Fibroblast of the conjunctiva (primary cell): ENCODE results near the gene KLRD1.
"Not testable (repeated sequence)": the region's sequence is repeated elsewhere in the genome, so short reads cannot be mapped to it uniquely, and the experiment has no call there.

ENCODE experiments used
- DNase-seq: peaks from one replicate; pipeline ENCODE4 v3.0.0-alpha.2; 2010; ENCODE audit warnings: low read depth

Gene KLRD1, protein sequence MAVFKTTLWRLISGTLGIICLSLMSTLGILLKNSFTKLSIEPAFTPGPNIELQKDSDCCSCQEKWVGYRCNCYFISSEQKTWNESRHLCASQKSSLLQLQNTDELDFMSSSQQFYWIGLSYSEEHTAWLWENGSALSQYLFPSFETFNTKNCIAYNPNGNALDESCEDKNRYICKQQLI

GRCh38 chr12:10307630-10308029 is at the start of gene KLRD1:
TSS of gene KLRD1 (plus strand) at chr12:10307870. CDS start at chr12:10308078, 208 bp downstream.
- no peak for DNase-seq

GRCh38 chr12:10260927-10261326 is 46.7 kb upstream of the KLRD1 start:
- DNase-seq, result no peak

DNA sequence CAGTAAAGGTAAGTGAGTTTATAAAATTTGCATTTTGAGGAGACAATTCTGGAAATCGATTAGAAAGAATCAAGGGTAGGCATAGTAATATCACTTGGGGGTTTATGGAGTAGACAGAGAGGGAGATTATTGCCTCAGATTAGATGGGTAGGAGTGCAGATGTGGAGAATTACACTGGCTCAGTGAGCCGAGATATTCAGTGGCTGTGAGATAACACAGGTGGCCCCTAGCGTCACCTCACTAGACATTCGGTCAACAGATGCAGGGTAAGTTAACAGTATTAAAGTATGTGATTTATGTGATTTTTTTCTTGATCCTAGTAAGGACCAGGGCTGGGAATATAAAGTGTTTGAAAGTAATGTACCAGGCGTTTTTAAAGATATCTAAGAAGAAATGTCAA is 39.6 kb upstream of the KLRD1 start:
- no peak for DNase-seq

DNA sequence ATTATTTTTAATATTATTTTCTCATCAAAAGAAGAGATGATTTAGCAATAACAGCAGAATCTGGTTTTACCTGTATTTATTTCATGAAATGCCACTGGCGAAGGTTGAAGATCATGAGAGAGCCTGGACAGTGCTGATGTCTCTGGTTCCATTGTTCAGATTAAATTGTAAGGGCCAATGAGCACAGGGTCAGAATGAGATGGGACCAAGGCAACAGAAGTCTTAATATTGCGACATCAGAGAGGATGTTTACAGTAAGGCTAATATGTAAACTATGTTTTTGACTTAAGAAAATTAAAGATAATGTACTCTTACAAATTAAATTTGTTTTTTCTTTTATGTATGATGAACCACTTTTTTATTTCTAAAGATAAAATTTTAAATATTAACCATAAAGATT is 35.2 kb upstream of the KLRD1 start:
- no peak for DNase-seq

GRCh38 chr12:10276774-10277173 is 30.9 kb upstream of the KLRD1 start:
- no peak for DNase-seq

GRCh38 chr12:10278104-10278503 is 29.6 kb upstream of the KLRD1 start:
- DNase-seq, result no peak

DNA sequence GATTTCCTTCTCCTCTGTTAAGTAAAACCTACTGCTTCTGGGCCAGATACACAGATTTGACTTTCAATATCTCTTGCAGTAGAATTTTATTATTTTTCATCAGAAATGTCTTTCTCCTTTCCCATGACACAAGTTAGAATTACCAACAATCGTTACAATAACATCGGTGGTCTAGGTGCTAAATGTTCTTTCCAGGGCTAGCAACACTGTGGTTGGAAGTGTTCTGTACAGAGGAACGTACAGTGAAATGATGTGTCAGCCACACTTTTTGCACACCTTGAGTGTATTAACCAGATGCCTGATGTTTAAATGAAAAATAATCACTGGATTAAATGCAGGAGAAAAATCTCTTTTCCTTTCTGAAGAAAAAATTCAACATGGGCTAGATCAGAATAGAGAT is 27.7 kb upstream of the KLRD1 start:
- no peak for DNase-seq

DNA sequence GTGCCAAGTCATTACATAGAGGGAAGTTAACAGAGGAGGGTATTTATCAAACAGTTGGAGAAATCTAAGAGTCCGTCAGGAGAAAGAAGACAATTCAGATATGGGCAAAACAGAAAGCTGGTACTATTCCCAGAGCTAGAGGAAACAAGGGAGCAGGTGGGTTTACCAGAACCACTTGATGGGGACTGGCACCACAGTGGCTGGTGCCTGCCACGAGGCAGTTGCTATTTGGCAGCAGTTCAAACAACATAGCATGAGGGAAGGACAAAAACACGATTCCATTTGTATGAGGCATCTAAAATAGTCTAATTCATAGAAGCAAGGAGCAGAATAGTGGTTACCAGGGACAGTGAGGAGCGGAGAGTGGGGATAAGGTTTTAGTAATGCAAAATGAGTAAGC is 24.6 kb upstream of the KLRD1 start:
- DNase-seq, result no peak

GRCh38 chr12:10285919-10286318 is 21.8 kb upstream of the KLRD1 start:
- no peak for DNase-seq

DNA sequence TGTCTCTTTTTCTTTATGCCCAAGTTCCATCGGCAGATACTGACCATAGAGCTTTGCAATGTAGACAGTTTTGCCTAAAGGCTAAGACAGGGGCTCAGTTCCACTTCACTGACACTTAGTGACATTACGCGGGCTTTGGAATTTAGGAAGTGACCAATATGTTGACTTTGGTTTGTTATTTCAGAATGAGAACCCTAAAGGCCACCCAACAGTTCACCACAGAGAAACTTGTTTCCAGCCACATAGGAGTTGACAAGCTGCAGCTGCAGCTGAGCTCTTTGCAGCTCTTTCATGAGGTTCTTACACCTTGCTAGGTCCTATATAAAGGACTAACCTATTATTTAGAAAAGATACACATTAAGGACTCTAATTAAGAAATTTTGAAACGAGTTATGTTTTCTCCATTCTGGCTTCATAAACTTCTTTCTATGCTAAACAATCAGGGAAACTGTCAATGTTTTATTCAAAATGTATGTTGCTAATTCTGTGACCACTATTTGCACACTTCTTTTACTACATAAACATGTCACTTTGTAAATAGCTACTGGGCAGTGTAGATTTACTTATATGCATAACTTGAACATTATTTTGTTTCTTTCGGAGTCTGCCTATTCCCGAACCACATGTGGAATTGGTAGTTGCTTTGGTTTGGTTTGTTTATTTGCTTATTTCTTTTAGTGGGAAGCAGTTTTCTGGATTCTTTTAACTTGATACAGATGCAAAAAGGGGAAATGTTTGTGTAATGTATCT is 18.5 kb upstream of the KLRD1 start:
- no peak for DNase-seq

GRCh38 chr12:10291030-10291429 is 16.6 kb upstream of the KLRD1 start:
- no peak for DNase-seq

DNA sequence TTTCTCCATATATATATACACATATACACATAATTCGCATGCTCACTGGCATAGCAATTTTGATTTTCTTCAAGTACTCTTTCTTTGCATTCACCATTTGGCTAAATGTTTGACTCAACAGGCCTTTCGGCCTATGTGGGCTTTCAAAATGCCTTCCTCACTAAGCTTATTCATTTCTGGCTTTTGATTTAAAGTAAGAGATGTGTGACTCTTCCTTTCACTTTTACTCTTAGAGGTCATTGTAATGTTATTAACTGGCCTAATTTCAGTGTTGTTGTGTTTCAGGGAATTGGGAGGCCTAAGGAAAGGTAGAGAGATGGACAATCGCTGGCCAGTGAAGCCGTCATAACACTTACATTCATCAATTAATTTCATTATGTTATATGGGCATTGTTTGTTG is 14.5 kb upstream of the KLRD1 start:
- no peak for DNase-seq

- DNase-seq, result no peak
Observed at GRCh38 chr12:10293570-10294227, 14.0 kb upstream of the KLRD1 start.

DNA sequence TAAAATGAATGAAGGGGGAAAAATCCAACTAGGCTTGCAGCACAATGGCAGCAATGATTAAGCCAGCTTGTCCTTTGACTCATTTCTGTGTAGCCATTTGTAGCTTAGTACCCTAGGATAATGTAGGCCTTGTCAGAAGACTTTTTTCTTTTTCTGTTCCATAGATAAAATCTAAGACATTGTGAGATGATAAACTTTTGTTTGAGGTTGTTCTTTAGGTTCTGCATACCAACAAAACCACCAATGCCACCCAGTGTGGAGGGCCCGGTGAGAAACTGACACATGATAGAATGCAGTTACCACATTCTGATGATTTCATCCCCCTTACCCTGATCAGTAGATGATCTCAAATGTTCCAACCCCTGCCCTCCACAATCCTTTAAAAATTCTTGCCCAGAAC is 6.6 kb upstream of the KLRD1 start:
- no peak for DNase-seq

- DNase-seq, result no peak
Observed at GRCh38 chr12:10304161-10304574, 3.5 kb upstream of the KLRD1 start.

GRCh38 chr12:10305411-10305810 is 2.3 kb upstream of the KLRD1 start:
- no peak for DNase-seq

- no peak for DNase-seq
Observed at GRCh38 chr12:10310926-10311720, 3.5 kb downstream of the KLRD1 start.

DNA sequence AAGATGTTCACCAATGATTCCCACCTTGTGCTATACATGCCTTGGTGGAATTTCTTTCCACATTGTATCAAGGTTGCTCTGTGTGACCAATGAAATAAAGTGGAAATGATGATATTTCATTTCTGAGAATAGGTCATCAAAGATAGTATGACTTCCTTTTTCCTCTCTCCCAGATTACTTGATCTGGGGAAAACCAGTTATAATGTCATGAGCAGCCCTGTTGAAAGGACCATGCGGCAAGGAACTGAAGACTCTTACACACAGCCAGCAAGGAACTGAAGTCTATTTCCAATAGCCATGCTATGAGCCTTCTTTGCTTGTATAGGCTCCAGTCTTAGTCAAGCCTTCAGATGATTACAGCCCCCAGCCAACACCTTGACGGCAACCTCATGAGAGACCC is 11.7 kb downstream of the KLRD1 start:
- DNase-seq, result no peak

- no peak for DNase-seq
Observed at GRCh38 chr12:10320643-10321042, 13.0 kb downstream of the KLRD1 start.

GRCh38 chr12:10328691-10329090 is 21.0 kb downstream of the KLRD1 start:
- not testable (repeated sequence) for DNase-seq

- DNase-seq, result peak; percentile 53
Observed at GRCh38 chr12:10331642-10332239, 24.1 kb downstream of the KLRD1 start.

GRCh38 chr12:10336196-10336595 is 28.5 kb downstream of the KLRD1 start:
- not testable (repeated sequence) for DNase-seq
